WTC11 (cell line): ENCODE results near the gene SLC11A2.

Source experiments
- IRF2 ChIP-seq: sonication (generic); formaldehyde crosslinking; IDR thresholded peaks from 2 replicates; pipeline ENCODE4 v1.8.0; 2022; ENCODE audit warnings: low read depth, missing genetic modification reagents, borderline replicate concordance
- NR1H2 ChIP-seq: sonication (generic); formaldehyde crosslinking; IDR thresholded peaks from 2 replicates; pipeline ENCODE4 v1.9.0; 2021; ENCODE audit warnings: mild to moderate bottlenecking, moderate library complexity, missing genetic modification reagents
- RELA ChIP-seq: sonication (generic); formaldehyde crosslinking; IDR thresholded peaks from 2 replicates; pipeline ENCODE4 v1.8.1; 2022; ENCODE audit warnings: missing genetic modification reagents, mild to moderate bottlenecking, borderline replicate concordance
- TF ChIP-seq, protein P1 (sequence below): fragments of 200-600 bp; IDR thresholded peaks from 2 replicates; pipeline ENCODE4 v1.8.0; 2022; ENCODE audit warnings: antibody characterized with exemption

- TF ChIP-seq RELA (CRISPR knock-in tag) (no peak), IRF2 (CRISPR knock-in tag) (no peak), NR1H2 (no peak)
- TF ChIP-seq, protein P1, sequence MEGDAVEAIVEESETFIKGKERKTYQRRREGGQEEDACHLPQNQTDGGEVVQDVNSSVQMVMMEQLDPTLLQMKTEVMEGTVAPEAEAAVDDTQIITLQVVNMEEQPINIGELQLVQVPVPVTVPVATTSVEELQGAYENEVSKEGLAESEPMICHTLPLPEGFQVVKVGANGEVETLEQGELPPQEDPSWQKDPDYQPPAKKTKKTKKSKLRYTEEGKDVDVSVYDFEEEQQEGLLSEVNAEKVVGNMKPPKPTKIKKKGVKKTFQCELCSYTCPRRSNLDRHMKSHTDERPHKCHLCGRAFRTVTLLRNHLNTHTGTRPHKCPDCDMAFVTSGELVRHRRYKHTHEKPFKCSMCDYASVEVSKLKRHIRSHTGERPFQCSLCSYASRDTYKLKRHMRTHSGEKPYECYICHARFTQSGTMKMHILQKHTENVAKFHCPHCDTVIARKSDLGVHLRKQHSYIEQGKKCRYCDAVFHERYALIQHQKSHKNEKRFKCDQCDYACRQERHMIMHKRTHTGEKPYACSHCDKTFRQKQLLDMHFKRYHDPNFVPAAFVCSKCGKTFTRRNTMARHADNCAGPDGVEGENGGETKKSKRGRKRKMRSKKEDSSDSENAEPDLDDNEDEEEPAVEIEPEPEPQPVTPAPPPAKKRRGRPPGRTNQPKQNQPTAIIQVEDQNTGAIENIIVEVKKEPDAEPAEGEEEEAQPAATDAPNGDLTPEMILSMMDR, result no peak
These were observed 93.3 kb downstream of the SLC11A2 start for GRCh38 chr12:50932787-50933280.
